HEK293 (cell line): ENCODE results near the gene BACH2.
A peak's percentile ranks its signal among the peaks of the same experiment; 100 is the strongest.

ENCODE experiments used
- CTCF ChIA-PET: fragments of 350-600 bp; formaldehyde crosslinking; extraction: SDS; loops from one replicate; lab custom pipeline; 2021; ENCODE audit warnings: antibody characterized with exemption; lab: Yijun Ruan, JAX
- POLR2A ChIA-PET: fragments of 300-600 bp; formaldehyde crosslinking; extraction: SDS; loops from one replicate; lab custom pipeline; 2020; ENCODE audit warnings: antibody characterized with exemption, inconsistent platforms; lab: Yijun Ruan, JAX
- H3K27ac ChIP-seq: fragments of 200-500 bp; sonication (Bioruptor generic); 2 replicates; pipeline ENCODE4 v1.5.1; 2014; ENCODE audit warnings: low read depth, low read length, control low read depth, inconsistent platforms; ENCODE audit errors: extremely low read depth
- H3K36me3 ChIP-seq, 2 experiments: fragments of 200-500 bp in 1 of 2; sonication (Bioruptor generic) in 1 of 2; 1 replicate in 1 of 2; 2 replicates in 1 of 2; pipeline ENCODE4 v1.5.1; 2014 to 2017; ENCODE audit warnings: inconsistent platforms in 2 of 2, low read length in 2 of 2; ENCODE audit not compliant: control insufficient read depth in 2 of 2, insufficient read depth in 1 of 2
- H3K4me1 ChIP-seq: fragments of 200-500 bp; sonication (Bioruptor generic); 2 replicates; pipeline ENCODE4 v1.5.1; 2014; ENCODE audit warnings: mild to moderate bottlenecking, low read length, inconsistent platforms; ENCODE audit not compliant: control insufficient read depth, insufficient read depth
- H3K4me3 ChIP-seq: 2 replicates; pipeline ENCODE4 v1.5.1; 2011; ENCODE audit warnings: low read depth, mild to moderate bottlenecking, control low read depth, low read length, moderate library complexity
- H3K9me3 ChIP-seq: fragments of 200-500 bp; sonication (Bioruptor generic); 2 replicates; pipeline ENCODE4 v1.5.1; 2014; ENCODE audit warnings: low read depth, low read length, inconsistent platforms; ENCODE audit not compliant: control insufficient read depth, insufficient read depth
- GLIS1 ChIP-seq: fragments of 450-650 bp; formaldehyde crosslinking; IDR thresholded peaks from 2 replicates; pipeline ENCODE4 v1.5.1; 2016; ENCODE audit warnings: missing biosample characterization, missing genetic modification characterization
- MYNN ChIP-seq: fragments of 450-650 bp; formaldehyde crosslinking; IDR thresholded peaks from 2 replicates; pipeline ENCODE4 v1.5.1; 2016; ENCODE audit warnings: missing biosample characterization, missing genetic modification characterization, borderline replicate concordance
- MZF1 ChIP-seq: fragments of 450-650 bp; formaldehyde crosslinking; IDR thresholded peaks from 2 replicates; pipeline ENCODE4 v1.5.1; 2017; ENCODE audit warnings: missing biosample characterization, missing genetic modification characterization, borderline replicate concordance
- ZBTB10 ChIP-seq: fragments of 450-650 bp; formaldehyde crosslinking; IDR thresholded peaks from 2 replicates; pipeline ENCODE4 v1.5.1; 2016; ENCODE audit warnings: missing biosample characterization, missing genetic modification characterization
- ZBTB48 ChIP-seq: fragments of 450-650 bp; formaldehyde crosslinking; IDR thresholded peaks from 2 replicates; pipeline ENCODE4 v1.5.1; 2016; ENCODE audit warnings: missing biosample characterization, missing genetic modification characterization
- ZNF114 ChIP-seq: fragments of 450-650 bp; formaldehyde crosslinking; IDR thresholded peaks from 2 replicates; pipeline ENCODE4 v1.5.0; 2017; ENCODE audit warnings: missing biosample characterization, missing genetic modification characterization
- ZNF148 ChIP-seq: fragments of 450-650 bp; formaldehyde crosslinking; IDR thresholded peaks from 2 replicates; pipeline ENCODE4 v1.5.0; 2017; ENCODE audit warnings: missing biosample characterization, missing genetic modification characterization, borderline replicate concordance
- ZNF202 ChIP-seq: fragments of 450-650 bp; formaldehyde crosslinking; IDR thresholded peaks from 2 replicates; pipeline ENCODE4 v1.5.1; 2016; ENCODE audit warnings: missing biosample characterization, missing genetic modification characterization, borderline replicate concordance
- ZNF24 ChIP-seq: fragments of 450-650 bp; formaldehyde crosslinking; IDR thresholded peaks from 2 replicates; pipeline ENCODE4 v1.5.1; 2016; ENCODE audit warnings: missing biosample characterization, missing genetic modification characterization
- ZNF266 ChIP-seq: fragments of 450-650 bp; formaldehyde crosslinking; IDR thresholded peaks from 2 replicates; pipeline ENCODE4 v1.5.1; 2016; ENCODE audit warnings: missing biosample characterization, missing genetic modification characterization, low read depth
- ZNF335 ChIP-seq: fragments of 450-650 bp; formaldehyde crosslinking; conservative IDR thresholded peaks from 2 replicates; pipeline ENCODE4 v1.5.1; 2016; ENCODE audit warnings: missing biosample characterization, missing genetic modification characterization
- ZNF354C ChIP-seq: fragments of 450-650 bp; formaldehyde crosslinking; IDR thresholded peaks from 2 replicates; pipeline ENCODE4 v1.5.1; 2016; ENCODE audit warnings: missing biosample characterization, missing genetic modification characterization, low read depth, borderline replicate concordance
- ZNF404 ChIP-seq: fragments of 450-650 bp; formaldehyde crosslinking; IDR thresholded peaks from 2 replicates; pipeline ENCODE4 v1.5.1; 2017; ENCODE audit warnings: missing biosample characterization, missing genetic modification characterization
- ZNF521 ChIP-seq: fragments of 450-650 bp; formaldehyde crosslinking; IDR thresholded peaks from 2 replicates; pipeline ENCODE4 v1.5.1; 2017; ENCODE audit warnings: missing biosample characterization, mild to moderate bottlenecking, missing genetic modification characterization
- ZNF548 ChIP-seq: fragments of 450-650 bp; formaldehyde crosslinking; IDR thresholded peaks from 2 replicates; pipeline ENCODE4 v1.5.1; 2016; ENCODE audit warnings: missing biosample characterization, missing genetic modification characterization
- ZNF580 ChIP-seq: fragments of 450-650 bp; formaldehyde crosslinking; IDR thresholded peaks from 2 replicates; pipeline ENCODE4 v1.5.1; 2016; ENCODE audit warnings: missing biosample characterization, missing genetic modification characterization
- ZNF624 ChIP-seq: fragments of 450-650 bp; formaldehyde crosslinking; IDR thresholded peaks from 2 replicates; pipeline ENCODE4 v1.5.1; 2017; ENCODE audit warnings: missing biosample characterization, missing genetic modification characterization
- ZNF76 ChIP-seq: fragments of 450-650 bp; formaldehyde crosslinking; IDR thresholded peaks from 2 replicates; pipeline ENCODE4; 2016; ENCODE audit warnings: low read depth, missing biosample characterization, missing genetic modification characterization, borderline replicate concordance
- ZNF768 ChIP-seq: fragments of 450-650 bp; formaldehyde crosslinking; IDR thresholded peaks from 2 replicates; pipeline ENCODE4 v1.5.1; 2018; ENCODE audit warnings: missing biosample characterization, mild to moderate bottlenecking, missing genetic modification characterization
- TF ChIP-seq, protein P1 (sequence below): fragments of 450-650 bp; formaldehyde crosslinking; IDR thresholded peaks from 2 replicates; pipeline ENCODE4 v1.5.1; 2016; ENCODE audit warnings: missing biosample characterization, missing genetic modification characterization

BACH2 gene

GRCh38 chr6:90131614-90132423 lies 164.8 kb downstream of the BACH2 start (continued):
- peak; percentile 20; the same call in 1 of the 2 replicates for TF ChIP-seq ZNF76
- TF ChIP-seq MZF1 (tag by site-specific recombination): 0 out of 2 replicates have a peak, but pooled peaks have one; percentile 27
- TF ChIP-seq, protein P1, sequence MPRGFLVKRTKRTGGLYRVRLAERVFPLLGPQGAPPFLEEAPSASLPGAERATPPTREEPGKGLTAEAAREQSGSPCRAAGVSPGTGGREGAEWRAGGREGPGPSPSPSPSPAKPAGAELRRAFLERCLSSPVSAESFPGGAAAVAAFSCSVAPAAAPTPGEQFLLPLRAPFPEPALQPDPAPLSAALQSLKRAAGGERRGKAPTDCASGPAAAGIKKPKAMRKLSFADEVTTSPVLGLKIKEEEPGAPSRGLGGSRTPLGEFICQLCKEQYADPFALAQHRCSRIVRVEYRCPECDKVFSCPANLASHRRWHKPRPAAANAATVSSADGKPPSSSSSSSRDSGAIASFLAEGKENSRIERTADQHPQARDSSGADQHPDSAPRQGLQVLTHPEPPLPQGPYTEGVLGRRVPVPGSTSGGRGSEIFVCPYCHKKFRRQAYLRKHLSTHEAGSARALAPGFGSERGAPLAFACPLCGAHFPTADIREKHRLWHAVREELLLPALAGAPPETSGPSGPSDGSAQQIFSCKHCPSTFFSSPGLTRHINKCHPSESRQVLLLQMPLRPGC (tag by site-specific recombination): no peak
- TF ChIP-seq MYNN: no peak
- no peak for TF ChIP-seq ZNF548 (tag by site-specific recombination)
- no peak for TF ChIP-seq ZNF404 (tag by site-specific recombination)
- peak; percentile 37 for TF ChIP-seq ZNF335 (tag by site-specific recombination)
- TF ChIP-seq ZNF521 (tag by site-specific recombination): no peak
- peak; percentile 82 for TF ChIP-seq ZNF580
- no peak for TF ChIP-seq GLIS1 (tag by site-specific recombination)
- no peak for TF ChIP-seq ZNF148 (tag by site-specific recombination)

DNA sequence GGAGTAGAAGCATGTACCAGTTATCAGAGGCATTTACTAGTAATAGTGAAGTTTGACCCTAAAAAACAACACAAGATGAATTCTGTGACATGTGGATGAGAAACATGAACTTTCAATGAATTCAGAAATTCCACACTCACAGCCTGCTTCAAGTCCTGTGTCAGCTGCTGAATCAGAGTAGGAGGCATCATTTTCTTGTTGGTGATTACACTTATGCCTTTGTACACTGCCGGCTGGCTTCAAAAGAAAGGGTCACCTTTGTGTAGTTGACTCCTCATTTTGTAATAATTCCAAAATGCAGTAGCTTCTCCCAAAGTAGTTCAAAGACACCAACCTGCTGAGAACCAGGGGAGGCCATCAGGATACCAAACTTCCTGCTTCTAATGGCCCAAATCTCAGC lies 165.5 kb downstream of the BACH2 start:
- CTCF ChIA-PET: interaction anchor here (0.8 to 1.6 kb wide), 3 partner anchors 12 to 191 kb away, joined by 3 to 8 read pairs (median 4); no protein-coding TSS in a partner anchor
- Histone ChIP-seq H3K4me3 (no peak overlapping the region), H3K4me1 (peaks cover 15% of the 10 kb centered on the region), H3K36me3 (no peaks in the 10 kb centered on the region)
- TF ChIP-seq ZNF768 (tag by site-specific recombination): no peak
- TF ChIP-seq ZBTB48: no peak
- no peak for TF ChIP-seq ZNF266 (tag by site-specific recombination)
- TF ChIP-seq ZNF114 (tag by site-specific recombination): no peak
- no peak for TF ChIP-seq ZBTB10
- no peak for TF ChIP-seq ZNF202 (tag by site-specific recombination)
- no peak for TF ChIP-seq ZNF354C (tag by site-specific recombination)
- TF ChIP-seq ZNF24 (tag by site-specific recombination): no peak
- TF ChIP-seq ZNF624: no peak
- TF ChIP-seq, all 188 proteins: peak for 0
- POLR2A ChIA-PET: no interaction called here
- no peaks in the 10 kb centered on the region for H3K9me3 ChIP-seq
- no peak overlapping the region; the same call in 1 of the 2 replicates for H3K27ac ChIP-seq
